ENCODE results near the gene AKT2. TPM values are rescaled to one million over a fixed set of nuclear protein-coding genes. Genes with fewer than 3 reads are reported as not detected.

Gene AKT2
- total RNA-seq, 1 donor from 2014 or later, result 89.8 TPM

DNA sequence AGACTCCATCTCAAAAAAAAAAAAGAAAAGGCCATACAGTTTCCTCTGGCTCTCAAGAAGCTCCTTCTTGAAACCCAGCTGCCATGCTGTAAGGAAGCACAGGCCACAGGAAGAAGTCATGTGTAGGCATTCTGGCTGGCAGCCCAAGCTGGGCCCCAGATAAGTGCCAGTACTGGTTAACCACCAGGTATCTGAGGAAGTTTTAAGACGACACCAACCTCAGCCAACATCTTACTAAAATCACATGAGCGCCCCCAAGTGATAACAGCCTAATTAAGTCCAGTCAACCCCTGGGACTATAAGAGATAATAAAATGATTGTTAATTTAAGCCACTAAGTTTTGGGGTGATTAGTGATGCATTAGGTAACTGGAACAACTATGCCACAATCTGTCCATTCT is 27.4 kb upstream of the AKT2 start:
- H3K27ac Mint-ChIP-seq (ENCODE audit: unreplicated experiment), result no peak overlapping the region

DNA sequence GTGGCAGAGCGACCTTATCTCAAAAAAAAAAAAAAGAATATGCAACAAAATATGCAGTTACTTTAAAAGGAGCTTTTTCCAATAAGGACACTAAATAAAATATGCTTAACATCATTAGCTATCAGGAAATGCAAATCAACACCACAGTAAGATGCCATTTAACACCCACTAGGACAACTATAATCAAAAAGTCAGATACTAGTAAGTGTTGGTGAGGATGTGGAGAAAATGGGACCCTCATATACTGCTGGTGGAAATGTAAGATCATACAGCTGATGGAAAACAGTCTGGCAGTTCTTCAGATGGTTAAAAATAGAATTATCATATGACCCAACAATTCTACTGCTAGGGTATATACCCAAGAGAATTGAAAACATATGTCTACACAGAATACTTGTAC is 24.5 kb upstream of the AKT2 start:
- Mint-ChIP-seq H3K36me3 (ENCODE audit: low read depth, unreplicated experiment) (no peaks in the 10 kb centered on the region), H3K4me1 (ENCODE audit: unreplicated experiment) (no peaks in the 10 kb centered on the region), H3K27ac (ENCODE audit: unreplicated experiment) (no peak overlapping the region), H3K9me3 (ENCODE audit: unreplicated experiment) (no peaks in the 10 kb centered on the region), H3K4me3 (ENCODE audit: unreplicated experiment) (no peak overlapping the region), H3K27me3 (ENCODE audit: unreplicated experiment) (no peaks in the 10 kb centered on the region)
- DNase-seq (ENCODE audit: low spot score), result no peak
- TF ChIP-seq, protein P1, sequence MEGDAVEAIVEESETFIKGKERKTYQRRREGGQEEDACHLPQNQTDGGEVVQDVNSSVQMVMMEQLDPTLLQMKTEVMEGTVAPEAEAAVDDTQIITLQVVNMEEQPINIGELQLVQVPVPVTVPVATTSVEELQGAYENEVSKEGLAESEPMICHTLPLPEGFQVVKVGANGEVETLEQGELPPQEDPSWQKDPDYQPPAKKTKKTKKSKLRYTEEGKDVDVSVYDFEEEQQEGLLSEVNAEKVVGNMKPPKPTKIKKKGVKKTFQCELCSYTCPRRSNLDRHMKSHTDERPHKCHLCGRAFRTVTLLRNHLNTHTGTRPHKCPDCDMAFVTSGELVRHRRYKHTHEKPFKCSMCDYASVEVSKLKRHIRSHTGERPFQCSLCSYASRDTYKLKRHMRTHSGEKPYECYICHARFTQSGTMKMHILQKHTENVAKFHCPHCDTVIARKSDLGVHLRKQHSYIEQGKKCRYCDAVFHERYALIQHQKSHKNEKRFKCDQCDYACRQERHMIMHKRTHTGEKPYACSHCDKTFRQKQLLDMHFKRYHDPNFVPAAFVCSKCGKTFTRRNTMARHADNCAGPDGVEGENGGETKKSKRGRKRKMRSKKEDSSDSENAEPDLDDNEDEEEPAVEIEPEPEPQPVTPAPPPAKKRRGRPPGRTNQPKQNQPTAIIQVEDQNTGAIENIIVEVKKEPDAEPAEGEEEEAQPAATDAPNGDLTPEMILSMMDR (IDR thresholded peaks at IDR 0.05; ENCODE audit: unreplicated experiment), result no peak

More for the DNA sequence above, 27.4 kb upstream of the AKT2 start:
- DNase-seq (ENCODE audit: low spot score), result no peak
- Mint-ChIP-seq H3K36me3 (ENCODE audit: low read depth, unreplicated experiment) (peaks cover 4% of the 10 kb centered on the region), H3K27me3 (ENCODE audit: unreplicated experiment) (no peaks in the 10 kb centered on the region), H3K4me1 (ENCODE audit: unreplicated experiment) (no peaks in the 10 kb centered on the region), H3K4me3 (ENCODE audit: unreplicated experiment) (no peak overlapping the region), H3K9me3 (ENCODE audit: unreplicated experiment) (no peaks in the 10 kb centered on the region)
- TF ChIP-seq, protein P1 (IDR thresholded peaks at IDR 0.05; ENCODE audit: unreplicated experiment), result no peak

DNA sequence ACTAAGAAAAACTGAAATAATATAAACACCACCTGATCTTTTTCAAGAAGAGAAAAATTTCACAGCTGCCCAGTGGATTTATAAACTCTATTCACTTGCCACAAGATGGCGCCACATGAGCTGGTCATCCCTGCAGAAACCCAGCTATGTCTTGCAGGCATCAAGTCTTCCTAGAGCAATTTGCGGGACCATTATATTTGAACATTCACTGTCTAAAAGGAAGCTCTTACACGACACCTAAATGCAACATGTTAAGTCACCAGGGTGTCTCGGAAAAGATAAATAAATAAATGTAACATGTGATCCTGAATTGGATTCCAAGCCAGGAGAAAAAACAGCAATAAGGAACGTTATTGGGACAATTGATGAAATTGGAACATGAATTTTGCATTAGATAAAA is 20.3 kb upstream of the AKT2 start:
- TF ChIP-seq, protein P1 (IDR thresholded peaks at IDR 0.05; ENCODE audit: unreplicated experiment), result peak; percentile 81
- peak; percentile 80 for DNase-seq (ENCODE audit: low spot score)
- Mint-ChIP-seq H3K27ac (ENCODE audit: unreplicated experiment) (no peak overlapping the region), H3K4me3 (ENCODE audit: unreplicated experiment) (no peak overlapping the region), H3K4me1 (ENCODE audit: unreplicated experiment) (peaks cover 8% of the 10 kb centered on the region), H3K27me3 (ENCODE audit: unreplicated experiment) (no peaks in the 10 kb centered on the region), H3K9me3 (ENCODE audit: unreplicated experiment) (no peaks in the 10 kb centered on the region), H3K36me3 (ENCODE audit: low read depth, unreplicated experiment) (no peaks in the 10 kb centered on the region)

DNA sequence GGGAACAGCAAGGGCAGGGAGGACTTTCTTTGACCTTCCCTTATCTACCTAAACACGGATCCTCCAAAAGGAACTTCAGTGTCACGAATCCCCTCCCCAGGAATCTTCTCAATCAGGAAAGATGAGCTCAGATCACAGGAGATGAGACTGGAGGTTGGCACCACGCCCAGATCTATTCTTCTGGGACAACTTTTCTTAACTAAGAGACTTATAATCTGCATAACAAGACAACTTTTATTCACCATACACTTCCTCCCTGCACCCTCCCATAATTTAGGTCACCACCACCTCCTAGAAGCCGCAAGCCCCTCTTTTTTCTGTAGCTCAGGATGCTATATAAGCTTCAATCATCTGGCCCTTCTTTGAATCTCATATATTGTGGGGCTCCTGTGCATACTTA is 19.2 kb upstream of the AKT2 start:
- TF ChIP-seq, protein P1 (IDR thresholded peaks at IDR 0.05; ENCODE audit: unreplicated experiment), result no peak
- Mint-ChIP-seq H3K27ac (ENCODE audit: unreplicated experiment) (no peak overlapping the region), H3K36me3 (ENCODE audit: low read depth, unreplicated experiment) (no peaks in the 10 kb centered on the region), H3K27me3 (ENCODE audit: unreplicated experiment) (no peaks in the 10 kb centered on the region), H3K9me3 (ENCODE audit: unreplicated experiment) (no peaks in the 10 kb centered on the region), H3K4me1 (ENCODE audit: unreplicated experiment) (peaks cover 8% of the 10 kb centered on the region), H3K4me3 (ENCODE audit: unreplicated experiment) (no peak overlapping the region)
- DNase-seq (ENCODE audit: low spot score), result no peak

DNA sequence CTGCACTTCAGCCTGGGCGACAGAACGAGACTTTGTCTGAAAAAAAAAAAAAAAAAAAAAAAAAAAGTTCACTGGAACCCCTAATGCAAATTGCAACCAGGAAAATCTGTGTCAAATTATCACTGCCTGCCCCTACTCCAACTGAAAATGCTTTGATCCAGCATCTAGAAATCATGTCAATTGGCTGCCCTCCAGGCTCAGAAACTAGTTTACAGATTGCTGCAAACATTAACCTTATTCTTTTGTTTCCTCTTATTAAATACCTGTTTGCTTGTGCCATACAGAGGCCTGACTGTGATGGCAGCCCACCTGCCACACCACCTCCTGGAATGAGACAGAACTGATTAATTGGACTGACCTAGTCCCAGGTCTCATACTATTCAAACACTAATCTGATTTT is 18.6 kb upstream of the AKT2 start:
- TF ChIP-seq, protein P1 (IDR thresholded peaks at IDR 0.05; ENCODE audit: unreplicated experiment), result no peak
- H3K27me3 Mint-ChIP-seq (ENCODE audit: unreplicated experiment), result no peaks in the 10 kb centered on the region
- no peaks in the 10 kb centered on the region for H3K9me3 Mint-ChIP-seq (ENCODE audit: unreplicated experiment)
- H3K4me3 Mint-ChIP-seq (ENCODE audit: unreplicated experiment), result no peak overlapping the region
- H3K4me1 Mint-ChIP-seq (ENCODE audit: unreplicated experiment), result peaks cover 8% of the 10 kb centered on the region
- H3K27ac Mint-ChIP-seq (ENCODE audit: unreplicated experiment), result no peak overlapping the region
- no peaks in the 10 kb centered on the region for H3K36me3 Mint-ChIP-seq (ENCODE audit: low read depth, unreplicated experiment)
- no peak for DNase-seq (ENCODE audit: low spot score)

Data from endothelial cell (in vitro differentiated cells).